Left lung (tissue), 10 donors: ENCODE data around the gene TMEM94. TPM values are rescaled to one million over a fixed set of nuclear protein-coding genes. Genes with fewer than 3 reads are reported as not detected.

ENCODE experiments used
- ATAC-seq: fragments of 200-7000 bp; cut with Tn5 transposase; one replicate; pipeline ENCODE4 v1.9.1; 2020; ENCODE audit warnings: moderate library complexity
- DNase-seq, 4 donors: peaks; one replicate each; pipeline ENCODE4 v3.0.0-alpha.2; 2013 to 2020
- H3K27ac ChIP-seq, 2 donors: fragments of 200-600 bp; sonication (generic) in 1 of 2; one replicate each; pipeline versions ENCODE4 v1.5.0 to v1.8.0; 2020 to 2021
- H3K27me3 ChIP-seq, 2 donors: fragments of 200-600 bp; sonication (generic) in 1 of 2; one replicate each; pipeline versions ENCODE4 v1.5.0 to v1.8.0; 2020 to 2021
- H3K36me3 ChIP-seq, 2 donors: fragments of 200-600 bp; sonication (generic) in 1 of 2; one replicate each; pipeline versions ENCODE4 v1.5.0 to v1.8.0; 2020 to 2021
- H3K4me1 ChIP-seq, 2 donors: fragments of 200-600 bp; one replicate each; pipeline ENCODE4 v1.8.0; 2021
- H3K4me3 ChIP-seq, 2 donors: fragments of 200-600 bp; sonication (generic) in 1 of 2; one replicate each; pipeline versions ENCODE4 v1.5.0 to v1.8.0; 2020 to 2021; ENCODE audit warnings: mild to moderate bottlenecking in 1 of 2
- H3K9me3 ChIP-seq, 2 donors: fragments of 200-600 bp; sonication (generic) in 1 of 2; one replicate each; pipeline versions ENCODE4 v1.5.0 to v1.8.0; 2020 to 2021
- intact Hi-C, 2 donors: fragments of 100-400 bp; cut with DNase I; formaldehyde crosslinking; loops; one replicate each; pipeline versions ENCODE4 v1.11.2 to v1.14.2; 2022
- polyA plus RNA-seq, 6 donors: library from polyadenylated mRNA; unstranded; fragments of 120-200 nt; gene quantifications; one replicate each; pipeline ENCODE4 v1.2.1, GENCODE V29; 2013; ENCODE audit not compliant: insufficient read length in 6 of 6
- total RNA-seq, 2 donors: library from RNA; stranded (reverse); fragmentation: NEBNext Ultra II Directional; extraction: Animal tissue kit (Norgen Biotek cat#: 25700); gene quantifications; one replicate each; pipeline ENCODE4 v1.2.1, GENCODE V29; 2021
- TF ChIP-seq, protein P1 (sequence below), 2 donors: fragments of 200-600 bp; sonication (generic) in 1 of 2; IDR thresholded peaks; one replicate each; pipeline versions ENCODE4 v1.5.0 to v1.8.0; 2021; ENCODE audit warnings: antibody characterized with exemption in 2 of 2
- donor health status: DM: no; HTN: yes; CAD: no.
- donor health status: DM: no; HTN: no; CAD: no.

The TMEM94 gene
- total and polyA plus RNA-seq, 8 donors = 68.4 to 91.7 (median 77.7) TPM

- intact Hi-C loops = loop anchor here (10.0 kb wide), 2 partner anchors 63 to 97 kb away; partner anchors contain the start of gene MYO15B (in 1 of the 2)
- no peak for ATAC-seq
- Histone ChIP-seq H3K4me3 (no peak overlapping the region), H3K9me3 (no peaks in the 10 kb centered on the region), H3K36me3 (peaks cover 0 to 32% of the 10 kb centered on the region in 2 donors), H3K27ac (no peak overlapping the region), H3K27me3 (peaks cover 0 to 15% of the 10 kb centered on the region in 2 donors), H3K4me1 (peaks cover 5 to 36% of the 10 kb centered on the region in 2 donors)
- DNase-seq = peak in 1 of 4 donors; percentile 71
- TF ChIP-seq, protein P1, sequence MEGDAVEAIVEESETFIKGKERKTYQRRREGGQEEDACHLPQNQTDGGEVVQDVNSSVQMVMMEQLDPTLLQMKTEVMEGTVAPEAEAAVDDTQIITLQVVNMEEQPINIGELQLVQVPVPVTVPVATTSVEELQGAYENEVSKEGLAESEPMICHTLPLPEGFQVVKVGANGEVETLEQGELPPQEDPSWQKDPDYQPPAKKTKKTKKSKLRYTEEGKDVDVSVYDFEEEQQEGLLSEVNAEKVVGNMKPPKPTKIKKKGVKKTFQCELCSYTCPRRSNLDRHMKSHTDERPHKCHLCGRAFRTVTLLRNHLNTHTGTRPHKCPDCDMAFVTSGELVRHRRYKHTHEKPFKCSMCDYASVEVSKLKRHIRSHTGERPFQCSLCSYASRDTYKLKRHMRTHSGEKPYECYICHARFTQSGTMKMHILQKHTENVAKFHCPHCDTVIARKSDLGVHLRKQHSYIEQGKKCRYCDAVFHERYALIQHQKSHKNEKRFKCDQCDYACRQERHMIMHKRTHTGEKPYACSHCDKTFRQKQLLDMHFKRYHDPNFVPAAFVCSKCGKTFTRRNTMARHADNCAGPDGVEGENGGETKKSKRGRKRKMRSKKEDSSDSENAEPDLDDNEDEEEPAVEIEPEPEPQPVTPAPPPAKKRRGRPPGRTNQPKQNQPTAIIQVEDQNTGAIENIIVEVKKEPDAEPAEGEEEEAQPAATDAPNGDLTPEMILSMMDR (IDR thresholded peaks at IDR 0.05) = no peak
These were observed 65.7 kb downstream of the TMEM94 start for GRCh38 chr17:75521951-75522727.

- H3K36me3 ChIP-seq = peaks cover 0 to 30% of the 10 kb centered on the region in 2 donors
- H3K4me3 ChIP-seq = no peak overlapping the region
- H3K27ac ChIP-seq = no peak overlapping the region
- peak in 1 of 4 donors; percentile 35 for DNase-seq
- peaks cover 0 to 24% of the 10 kb centered on the region in 2 donors for H3K4me1 ChIP-seq
- intact Hi-C loops = loop anchor here (10.0 kb wide), 2 partner anchors 61 to 99 kb away; partner anchors contain the start of gene MYO15B (in 1 of the 2)
- no peak for ATAC-seq
- TF ChIP-seq, protein P1 (IDR thresholded peaks at IDR 0.05) = no peak
- peaks cover 0 to 15% of the 10 kb centered on the region in 2 donors for H3K27me3 ChIP-seq
- no peaks in the 10 kb centered on the region for H3K9me3 ChIP-seq
These were observed 67.2 kb downstream of the TMEM94 start for GRCh38 chr17:75523647-75524046.

- ATAC-seq (no peak), DNase-seq (no peak)
- Histone ChIP-seq H3K36me3 (peaks cover 0 to 22% of the 10 kb centered on the region in 2 donors), H3K4me1 (peaks cover 0 to 20% of the 10 kb centered on the region in 2 donors), H3K27ac (peak overlapping the region; percentile 65 to 76), H3K9me3 (no peaks in the 10 kb centered on the region), H3K4me3 (peak overlapping the region; percentile 50 to 73), H3K27me3 (peaks cover 0 to 15% of the 10 kb centered on the region in 2 donors)
- intact Hi-C loops = loop anchor here (10.0 kb wide), 2 partner anchors 60 to 100 kb away; partner anchors contain the start of gene MYO15B (in 1 of the 2)
- TF ChIP-seq, protein P1 (IDR thresholded peaks at IDR 0.05) = no peak
These were observed 68.0 kb downstream of the TMEM94 start for GRCh38 chr17:75524269-75524969.

DNA sequence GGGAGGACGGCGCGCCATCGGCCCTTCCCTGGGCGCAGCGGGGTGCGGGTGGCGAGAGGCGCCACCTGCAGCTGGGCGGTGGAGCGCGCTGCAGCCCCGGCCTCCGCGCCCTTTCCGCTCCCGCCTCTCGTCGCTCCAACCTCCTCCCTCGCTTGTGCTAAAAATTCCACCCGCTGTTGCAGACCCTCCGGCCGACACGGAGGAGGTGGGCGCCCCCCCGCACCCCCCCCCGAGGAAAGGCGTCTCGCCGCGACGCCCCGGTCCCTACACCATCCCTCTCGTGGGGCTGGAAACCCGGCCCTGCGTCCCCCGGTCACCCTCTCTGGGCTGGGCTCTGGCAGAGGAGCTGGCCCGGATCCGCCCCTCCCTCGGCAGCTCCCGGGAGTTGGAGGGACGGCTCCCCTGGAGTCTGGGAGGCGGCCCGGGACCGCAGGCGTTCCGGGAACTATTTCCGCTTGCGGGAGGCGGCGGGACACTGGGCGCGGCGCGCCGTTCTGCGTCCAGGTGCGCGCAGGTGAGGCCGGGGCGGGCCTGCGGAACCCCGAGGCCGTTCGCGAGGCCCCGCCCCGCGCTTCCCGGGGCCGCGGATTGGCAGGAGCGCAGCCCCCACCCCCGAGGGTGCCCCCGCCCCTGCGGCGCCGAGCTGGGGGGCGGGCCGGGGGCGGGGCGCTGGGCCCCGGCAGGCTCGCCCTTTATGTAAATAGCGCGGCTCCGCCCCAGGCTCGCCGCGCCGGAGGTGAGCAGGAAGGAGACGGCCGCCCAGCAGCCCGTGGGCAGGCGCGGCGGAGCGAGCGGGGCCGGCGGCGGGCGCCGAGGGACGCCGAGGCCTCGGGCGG is 68.8 kb downstream of the TMEM94 start, which contains the start of gene LLGL2:
Gene LLGL2, plus strand, starts transcription at position 728 of the 836 bp plus-strand sequence. CDS start 17,730 bp downstream, outside the sequence.
- Histone ChIP-seq H3K27me3 (peaks cover 0 to 15% of the 10 kb centered on the region in 2 donors), H3K4me3 (peak within 1 kb of the TSS; percentile 50 to 73), H3K9me3 (no peaks in the 10 kb centered on the region), H3K27ac (peak within 1 kb of the TSS; percentile 72 to 76), H3K36me3 (peaks cover 0 to 16% of the 10 kb centered on the region in 2 donors), H3K4me1 (peaks cover 0 to 20% of the 10 kb centered on the region in 2 donors)
- intact Hi-C loops = loop anchor here (10.0 kb wide), 2 partner anchors 60 to 100 kb away; partner anchors contain the start of gene MYO15B (in 1 of the 2)
- TF ChIP-seq, protein P1 (IDR thresholded peaks at IDR 0.05) = peak; percentile 35 to 36
- ATAC-seq (peak; percentile 92), DNase-seq (peak; percentile 72 to 96 (median 86))
